GM19452 (cell line): Measurements from ENCODE around the gene ZNF236.
"Not testable (repeated sequence)": the region's sequence is repeated elsewhere in the genome, so short reads cannot be mapped to it uniquely, and the experiment has no call there.

Source experiments
- ATAC-seq: cut with Tn5 transposase; IDR thresholded peaks from one replicate; pipeline ENCODE4 v1.9.1; 2021; ENCODE audit not compliant: unreplicated experiment

The ZNF236 gene

GRCh38 chr18:76985156-76985950, 163.0 kb downstream of the ZNF236 start:
- ATAC-seq = no peak

DNA sequence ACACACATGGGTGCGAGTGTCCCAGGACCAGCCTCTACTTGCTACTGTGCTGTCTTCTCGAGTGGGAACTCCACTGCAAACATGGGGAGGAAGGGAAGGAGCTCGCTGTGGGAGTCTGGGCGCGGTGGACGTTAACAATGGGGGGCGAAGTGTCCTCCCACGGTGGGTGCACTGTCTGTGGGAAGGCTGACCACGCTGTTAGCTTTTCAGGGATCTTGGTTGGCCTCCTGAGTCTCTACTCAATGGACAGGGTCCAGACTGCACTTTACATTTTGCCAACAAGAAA, 163.5 kb downstream of the ZNF236 start:
- no peak for ATAC-seq

DNA sequence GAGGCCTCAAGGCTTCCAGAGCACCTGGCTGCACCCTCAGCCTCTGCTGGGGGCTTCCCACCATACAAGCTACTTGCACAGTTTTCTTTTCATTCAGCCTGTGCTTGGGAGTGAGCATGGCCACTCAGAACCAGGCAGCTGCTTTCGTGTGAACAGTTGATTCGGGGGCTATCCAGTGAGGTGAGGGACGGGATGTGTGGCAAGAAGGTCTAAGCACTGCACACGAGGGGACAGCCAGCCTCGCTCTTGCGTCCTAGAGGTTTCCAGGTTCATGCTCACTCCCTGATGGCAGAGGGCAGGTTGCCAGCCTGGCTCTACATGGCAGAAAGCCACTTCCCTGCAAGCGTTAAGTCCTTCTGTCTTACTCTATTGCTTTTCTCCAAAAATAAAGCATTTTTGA, 164.0 kb downstream of the ZNF236 start:
- ATAC-seq = no peak

DNA sequence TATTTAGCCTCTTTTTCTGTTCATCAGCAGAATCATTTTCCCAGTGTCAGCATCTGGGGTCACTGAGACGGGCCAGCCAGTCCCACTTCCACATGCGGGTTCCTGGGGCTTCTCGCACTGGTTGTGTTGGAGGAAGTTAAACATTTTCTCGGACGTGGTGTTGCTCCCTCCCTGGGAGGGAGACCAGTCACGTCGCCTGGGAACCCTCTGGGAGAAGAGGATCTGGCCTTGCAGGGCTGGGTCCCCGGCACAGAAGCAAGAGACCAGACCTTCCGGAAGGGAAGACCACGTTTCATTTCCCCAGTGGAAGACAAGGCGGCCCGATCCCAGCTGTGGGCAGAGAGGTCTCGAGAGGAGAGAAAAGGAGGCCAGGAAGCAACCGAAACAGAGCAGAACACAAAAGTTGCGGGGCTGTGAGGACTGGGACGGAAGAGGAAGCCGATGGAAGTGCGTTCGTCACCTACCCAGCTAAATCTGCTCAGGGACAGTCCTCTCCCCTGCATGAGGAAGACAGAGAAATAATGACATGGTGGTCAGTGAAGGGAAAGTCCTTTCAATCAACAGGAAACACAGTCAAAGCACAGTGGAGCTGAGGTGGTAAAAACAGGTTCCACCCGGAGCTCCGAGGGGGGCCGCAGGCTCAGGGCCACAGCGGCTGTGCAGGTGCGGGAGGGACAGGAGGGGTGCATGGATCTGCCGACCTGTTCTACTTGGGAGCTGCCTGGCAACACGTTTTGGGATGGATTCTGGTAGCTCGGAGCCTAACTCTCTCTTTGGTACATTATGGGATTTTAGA, 165.9 kb downstream of the ZNF236 start:
- no peak for ATAC-seq

DNA sequence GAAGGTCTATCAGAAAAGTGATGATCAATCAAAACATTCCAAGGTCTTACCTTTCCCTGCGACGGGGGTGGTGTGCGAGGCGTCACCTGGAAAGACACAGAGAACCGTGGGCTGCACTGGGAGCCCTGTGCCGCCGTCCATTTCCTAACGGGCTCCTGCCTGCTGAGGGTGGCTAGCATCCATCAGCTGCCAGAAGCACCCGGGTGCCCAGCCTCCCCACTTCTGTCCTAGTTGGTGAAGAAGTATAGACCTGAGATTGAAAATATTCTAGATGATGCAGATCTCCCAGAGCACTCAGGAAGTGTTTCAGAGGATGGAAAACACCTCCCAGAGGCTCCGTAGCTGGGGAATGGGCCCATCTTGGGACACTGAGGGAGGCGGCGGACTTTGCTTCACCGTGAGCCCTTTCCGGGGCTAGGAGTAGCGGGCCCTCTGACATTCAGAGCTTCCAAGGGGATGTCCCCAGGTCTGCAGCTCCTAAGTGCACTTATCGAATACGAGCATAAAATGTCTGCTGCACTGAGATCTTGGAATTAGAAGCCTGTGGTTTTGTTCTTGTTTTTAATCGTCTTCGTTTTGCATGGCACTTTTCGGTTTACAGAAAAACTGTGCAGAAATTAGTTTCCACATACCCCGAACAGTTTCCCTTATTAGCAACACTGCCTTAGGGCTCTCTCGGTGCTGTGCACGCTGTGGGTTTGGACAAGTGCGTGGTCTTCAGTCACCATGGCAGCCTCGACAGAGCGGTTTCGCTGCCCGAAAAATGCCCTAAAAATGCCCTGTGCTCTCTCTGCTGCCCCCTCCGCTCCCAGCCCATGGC, 166.7 kb downstream of the ZNF236 start:
- ATAC-seq = no peak

GRCh38 chr18:76989647-76990190, 167.4 kb downstream of the ZNF236 start:
- ATAC-seq = no peak

- ATAC-seq = not testable (repeated sequence)
Measured at GRCh38 chr18:76990343-76991020, 168.1 kb downstream of the ZNF236 start.

DNA sequence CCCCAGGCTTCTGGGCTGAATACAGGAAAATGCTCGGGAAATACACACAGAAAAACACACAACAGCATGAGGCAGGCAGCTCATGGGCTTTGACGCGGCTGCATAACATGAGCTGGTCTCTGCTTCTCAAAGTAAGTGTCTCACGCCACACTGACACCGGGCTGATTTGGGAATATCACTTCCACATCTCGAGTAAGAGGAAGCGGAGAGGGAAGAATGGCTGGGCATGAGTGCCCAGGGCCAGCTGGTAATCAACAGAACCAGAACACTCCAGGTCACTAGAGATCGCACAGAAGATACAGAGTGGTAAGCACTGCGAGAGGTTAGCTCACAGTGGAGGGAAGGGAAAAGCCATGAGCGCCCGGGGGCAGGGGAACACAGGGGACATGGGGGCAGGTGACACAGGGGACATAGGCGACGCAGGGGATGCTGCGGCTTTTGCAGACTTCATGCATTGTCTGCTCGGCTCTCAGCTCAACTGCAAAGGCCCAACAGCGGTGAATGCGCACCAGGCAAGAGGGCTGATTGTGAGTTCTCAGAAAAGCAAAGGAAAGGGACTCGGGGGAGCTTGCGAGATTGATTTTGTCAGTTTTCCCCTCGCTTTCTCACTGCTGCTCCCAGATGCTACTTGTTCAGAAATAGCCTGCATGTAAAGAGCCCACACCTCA, 168.8 kb downstream of the ZNF236 start:
- ATAC-seq = no peak

GRCh38 chr18:76992226-76993084, 170.1 kb downstream of the ZNF236 start:
- no peak for ATAC-seq

GRCh38 chr18:76993085-76993382, 170.7 kb downstream of the ZNF236 start:
- ATAC-seq = no peak

DNA sequence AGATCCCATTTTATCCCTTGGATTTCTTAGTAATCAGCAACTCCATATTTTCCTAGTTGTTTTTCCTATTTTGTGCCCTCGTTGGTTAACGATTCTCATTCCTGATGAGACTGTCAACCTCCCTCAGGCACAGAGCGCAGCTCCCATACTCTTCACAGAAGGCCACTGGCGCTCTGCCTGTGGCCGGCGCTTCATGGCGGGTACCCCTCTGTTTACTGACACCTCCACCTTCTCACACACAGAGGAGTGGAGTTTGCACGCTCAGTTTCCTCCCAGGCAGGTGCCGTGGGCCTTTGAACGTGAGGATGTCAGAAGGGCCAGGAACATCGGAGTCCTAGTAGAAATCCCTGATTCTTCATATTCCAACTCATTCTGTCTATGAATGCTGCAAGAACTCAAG, 171.2 kb downstream of the ZNF236 start:
- no peak for ATAC-seq

- ATAC-seq = no peak
Measured at GRCh38 chr18:76994086-76994654, 171.8 kb downstream of the ZNF236 start.

DNA sequence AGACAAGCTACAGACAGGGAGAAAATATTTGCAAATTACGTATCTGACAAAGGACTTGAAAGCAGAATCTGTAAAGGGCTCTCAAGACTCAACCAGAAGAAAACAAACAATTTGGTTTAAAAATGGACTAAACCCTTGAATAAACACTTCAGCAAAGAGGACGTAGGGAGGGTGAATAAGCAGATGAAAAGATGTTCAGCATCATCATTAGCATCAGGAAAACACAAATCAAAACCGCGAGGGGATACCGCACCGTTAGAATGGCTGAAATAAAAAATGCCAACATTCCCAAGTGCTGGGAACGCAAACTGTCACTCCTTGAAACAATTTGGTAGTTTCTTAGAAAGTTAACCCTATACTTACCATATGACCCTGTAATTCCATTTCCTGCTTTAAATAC, 173.5 kb downstream of the ZNF236 start:
- no peak for ATAC-seq

DNA sequence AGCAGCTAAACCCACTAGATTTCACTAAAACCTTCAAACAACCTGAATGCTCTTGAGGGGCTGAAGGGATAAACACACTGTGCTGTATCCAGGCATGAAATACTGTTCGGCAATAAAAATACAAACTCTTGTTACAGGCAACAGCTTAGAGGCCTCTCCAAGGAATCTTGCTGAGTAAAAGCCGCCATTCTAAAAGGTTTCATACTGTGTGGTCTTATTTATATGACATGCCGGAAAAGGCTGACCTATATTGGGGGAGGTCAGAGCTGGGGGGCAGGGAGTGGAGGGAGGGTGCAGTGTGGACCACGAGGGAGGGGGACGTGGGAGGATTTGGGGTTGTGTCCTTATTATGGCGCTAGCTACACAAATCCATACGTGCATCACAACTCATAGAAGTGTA, 174.1 kb downstream of the ZNF236 start:
- no peak for ATAC-seq

DNA sequence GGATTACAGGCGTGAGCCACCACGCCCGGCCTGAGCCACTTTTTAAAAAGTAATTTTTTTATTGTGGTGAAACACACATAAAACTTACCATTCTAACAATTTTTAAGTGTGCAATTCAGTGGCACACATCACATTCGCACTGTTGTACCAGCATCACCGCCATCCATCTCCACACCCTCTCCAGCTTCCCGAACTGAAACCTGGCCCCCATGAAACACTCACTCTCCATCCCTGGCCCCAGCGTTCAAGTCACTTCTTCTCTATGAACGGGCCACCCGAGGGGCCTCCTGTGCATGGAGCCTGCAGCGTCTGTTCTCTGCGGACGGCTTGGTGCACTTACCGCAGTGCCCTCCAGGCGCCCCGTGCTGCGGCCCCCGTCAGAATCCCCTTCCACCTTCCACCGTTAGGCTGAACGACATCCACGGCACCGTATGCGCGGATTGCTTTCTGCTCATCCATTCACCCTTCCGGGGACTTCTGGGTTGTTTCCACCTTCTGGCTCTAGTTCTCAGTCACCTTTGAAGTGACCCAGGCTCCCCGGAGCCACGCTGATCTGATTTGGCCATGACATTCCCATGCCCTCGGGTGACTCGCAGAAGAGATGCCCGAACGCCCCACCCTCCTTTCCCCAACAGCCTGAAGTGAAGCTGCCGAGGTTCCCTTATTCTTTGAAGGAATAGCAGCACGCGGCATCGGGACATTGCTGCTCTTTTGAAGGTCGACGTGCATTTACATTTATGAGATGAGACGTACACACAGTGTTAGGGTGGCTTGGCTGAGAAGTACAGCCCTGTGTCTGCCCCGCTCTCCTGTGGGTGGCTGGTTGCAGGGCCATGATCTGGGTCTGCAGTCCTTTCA, 175.8 kb downstream of the ZNF236 start:
- ATAC-seq = no peak

- ATAC-seq = no peak
Measured at GRCh38 chr18:76999077-76999476, 176.7 kb downstream of the ZNF236 start.

- ATAC-seq = no peak
Measured at GRCh38 chr18:77000527-77000926, 178.2 kb downstream of the ZNF236 start.

DNA sequence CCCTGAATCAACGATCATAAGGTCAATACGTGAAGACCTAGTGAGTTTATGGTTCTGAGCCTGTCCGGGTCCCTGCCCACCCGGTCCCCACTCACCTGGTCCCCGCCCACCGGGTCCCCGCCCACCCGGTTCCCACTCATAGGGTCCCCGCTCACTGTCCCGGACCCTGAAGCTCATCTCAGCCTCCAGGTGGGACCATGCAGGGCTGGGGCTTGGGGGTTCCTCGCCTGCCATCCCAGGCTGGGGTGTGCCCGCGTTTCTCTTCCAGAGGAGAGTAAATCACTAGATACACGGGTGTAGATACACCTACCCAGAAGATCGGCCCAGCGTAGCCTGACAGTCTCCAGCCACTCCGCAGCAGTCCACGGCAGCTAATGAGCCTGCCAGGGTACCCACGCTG, 178.7 kb downstream of the ZNF236 start:
- ATAC-seq = no peak
